ENCODE results near the gene KCNK17.

The KCNK17 gene

DNA sequence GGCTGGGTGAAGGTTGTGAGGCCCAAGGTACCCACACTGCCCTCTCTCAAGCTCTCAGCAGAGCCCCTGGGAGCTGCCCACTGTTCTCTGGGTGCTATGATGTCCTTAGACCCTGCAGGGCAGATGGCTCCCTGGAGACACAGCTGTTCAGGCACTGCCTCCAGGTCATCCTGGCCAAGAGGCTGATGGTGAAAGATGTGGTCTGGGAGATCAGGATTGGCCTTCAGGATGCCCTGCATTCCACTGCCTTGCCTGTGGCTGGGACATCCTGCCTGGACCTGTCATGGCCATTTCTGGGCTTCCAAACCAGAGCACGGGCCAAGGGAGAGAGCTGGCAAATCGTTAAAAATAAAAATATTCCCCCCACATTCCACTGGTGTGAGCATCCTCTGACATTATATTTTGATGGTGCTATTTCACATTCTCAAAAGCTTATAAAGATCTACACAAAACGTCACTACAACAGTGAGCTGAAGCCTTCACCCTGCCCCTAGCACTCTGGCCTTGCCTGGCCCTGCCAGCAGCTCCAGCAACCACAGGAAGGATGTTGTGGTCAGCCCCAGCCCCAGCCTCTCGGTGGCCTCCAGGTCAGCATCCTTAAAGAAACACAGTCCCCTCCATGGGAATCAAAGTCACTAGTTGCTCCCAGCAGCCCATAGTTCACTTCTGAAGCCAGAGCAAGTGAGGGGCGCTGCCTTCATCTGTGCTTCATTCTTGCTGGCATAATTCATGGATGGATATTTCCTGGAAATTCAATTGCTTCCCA lies 21.7 kb upstream of the KCNK17 start:
- DNase-seq: no peak

GRCh38 chr6:39333644-39334438 lies 19.6 kb upstream of the KCNK17 start:
- no peak for DNase-seq

GRCh38 chr6:39330476-39330875 lies 16.3 kb upstream of the KCNK17 start:
- peak; percentile 15 for DNase-seq

- no peak for DNase-seq
Measured at GRCh38 chr6:39330057-39330456, 15.8 kb upstream of the KCNK17 start.

- no peak for DNase-seq
Measured at GRCh38 chr6:39328066-39328465, 13.8 kb upstream of the KCNK17 start.

DNA sequence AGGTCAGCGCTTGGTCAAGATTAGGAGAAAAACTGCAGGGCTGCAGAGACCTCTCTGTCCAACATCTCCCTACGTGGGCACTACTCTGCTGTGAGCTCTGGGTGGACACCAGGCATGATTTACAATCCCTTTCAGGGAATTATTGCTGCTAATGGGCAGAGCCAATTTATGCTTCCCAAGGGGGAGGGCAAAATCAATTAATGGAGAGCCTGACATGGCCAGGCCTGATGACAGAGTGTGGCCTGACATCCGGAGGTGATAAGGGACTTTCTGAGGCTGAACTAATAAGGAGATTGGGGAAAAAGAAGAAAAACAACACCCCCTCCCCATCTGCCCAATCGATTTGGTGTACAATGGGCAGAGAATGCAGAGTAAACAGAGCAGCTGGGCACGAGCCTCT lies 13.3 kb upstream of the KCNK17 start:
- no peak for DNase-seq

- no peak for DNase-seq
Measured at GRCh38 chr6:39322306-39322850, 8.2 kb upstream of the KCNK17 start, which contains the start of gene KCNK16. Gene KCNK16 (minus strand): TSS chr6:39322702. CDS start chr6:39322540, 162 bp downstream.

DNA sequence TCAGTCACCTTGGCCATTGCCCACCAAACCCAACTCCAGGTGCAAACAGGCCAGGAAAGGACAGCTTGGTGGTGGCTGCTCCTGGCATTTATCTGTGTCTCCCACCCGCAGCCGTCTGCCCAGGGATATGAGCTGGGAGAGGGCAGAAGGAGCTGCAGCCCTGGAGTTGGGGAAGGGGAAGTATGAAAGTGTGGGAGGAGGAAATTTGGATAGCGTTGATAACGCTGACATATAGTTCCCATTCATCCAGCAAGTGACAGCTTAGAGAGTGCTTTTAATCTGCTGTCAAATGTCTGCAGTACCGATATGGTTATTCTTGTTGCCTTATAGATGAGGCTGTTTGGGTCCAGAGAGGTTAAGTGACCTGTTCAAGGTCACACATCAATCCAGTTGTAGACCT lies 7.5 kb upstream of the KCNK17 start:
- no peak for DNase-seq

DNA sequence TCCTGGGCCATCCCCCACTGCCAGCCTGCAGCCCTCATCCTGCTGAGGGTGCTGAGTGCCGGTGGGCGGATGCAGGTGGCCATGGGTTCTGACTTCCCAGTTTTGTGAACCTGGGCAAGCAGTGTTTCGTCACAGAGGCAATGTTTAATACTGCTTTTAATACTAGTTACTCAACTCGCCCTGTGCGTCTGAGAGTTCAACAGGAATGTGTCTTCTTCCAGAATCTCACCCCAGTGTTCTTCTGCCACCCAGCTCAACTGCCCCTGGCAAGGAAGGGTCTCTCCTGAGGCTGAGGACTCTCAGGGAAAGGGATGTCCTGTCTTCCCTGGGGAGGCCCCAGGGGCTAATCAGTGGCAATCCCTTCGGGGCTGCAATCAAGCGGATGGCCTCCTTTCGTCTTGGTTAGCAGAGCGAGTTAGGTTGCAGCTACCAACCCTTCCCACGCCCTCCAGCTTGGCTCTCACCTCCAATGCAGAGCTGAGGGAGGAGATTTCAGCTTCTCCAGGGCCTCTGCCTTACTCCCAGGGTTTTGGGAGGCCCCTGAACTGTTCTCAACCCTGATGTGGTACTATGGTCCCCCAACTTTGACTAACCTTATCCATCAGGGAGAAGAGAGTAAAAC lies 6.3 kb upstream of the KCNK17 start:
- no peak for DNase-seq

GRCh38 chr6:39319621-39320362 lies 5.6 kb upstream of the KCNK17 start:
- no peak for DNase-seq

DNA sequence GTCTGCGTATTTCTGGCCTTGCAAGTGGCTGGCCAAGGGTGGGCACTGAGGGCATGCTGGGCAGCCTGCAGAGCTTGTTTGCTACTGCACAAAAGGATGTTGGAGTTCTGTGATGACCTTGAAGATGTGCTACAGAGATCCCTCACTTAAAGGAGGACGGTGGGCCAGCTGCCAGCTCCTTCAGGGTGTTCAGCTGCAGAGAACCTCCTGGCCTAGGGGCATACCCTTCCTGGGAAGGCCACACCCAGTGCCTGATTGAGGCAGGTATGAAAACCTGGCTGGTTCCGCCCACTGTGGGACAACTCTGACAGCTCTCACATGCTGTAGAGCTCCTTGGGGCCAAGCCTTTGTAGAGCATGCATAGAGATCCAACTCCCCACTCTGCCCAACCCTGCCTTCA lies 3.0 kb upstream of the KCNK17 start:
- no peak for DNase-seq

- DNase-seq: no peak
Measured at GRCh38 chr6:39313526-39314272, 520 bp downstream of the KCNK17 start.

DNA sequence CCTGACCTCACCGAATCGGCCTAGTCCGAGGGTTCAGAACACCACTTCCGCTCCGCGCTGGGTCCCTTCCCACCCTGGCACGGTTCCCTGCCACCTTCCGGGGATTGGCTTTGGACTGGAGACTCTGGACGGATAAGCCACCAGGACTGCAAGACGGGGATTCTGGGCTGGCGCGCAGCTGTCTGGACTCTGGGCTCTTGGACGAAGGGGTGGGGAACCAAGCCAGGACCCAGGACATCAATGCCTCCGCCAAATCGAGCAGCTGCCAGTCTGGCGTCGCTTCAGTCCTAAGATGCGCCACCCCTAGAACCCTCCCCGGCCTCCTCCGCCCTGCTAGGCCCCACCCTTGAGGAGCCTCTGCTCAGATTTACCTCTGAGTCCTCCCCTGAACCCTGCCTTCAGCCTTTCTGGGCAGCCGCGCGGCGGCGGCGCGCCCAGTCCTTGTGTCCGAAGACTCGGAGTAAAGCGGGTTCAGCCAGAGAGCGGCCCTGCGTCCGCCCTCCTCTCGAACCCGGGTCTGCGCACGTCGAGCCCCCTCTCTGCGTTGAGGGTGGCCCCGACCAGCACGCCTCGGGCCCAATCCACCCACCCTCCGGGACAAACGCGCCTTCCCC lies 1.2 kb downstream of the KCNK17 start:
- DNase-seq: no peak

- DNase-seq: no peak
Measured at GRCh38 chr6:39310542-39310941, 3.7 kb downstream of the KCNK17 start.

DNA sequence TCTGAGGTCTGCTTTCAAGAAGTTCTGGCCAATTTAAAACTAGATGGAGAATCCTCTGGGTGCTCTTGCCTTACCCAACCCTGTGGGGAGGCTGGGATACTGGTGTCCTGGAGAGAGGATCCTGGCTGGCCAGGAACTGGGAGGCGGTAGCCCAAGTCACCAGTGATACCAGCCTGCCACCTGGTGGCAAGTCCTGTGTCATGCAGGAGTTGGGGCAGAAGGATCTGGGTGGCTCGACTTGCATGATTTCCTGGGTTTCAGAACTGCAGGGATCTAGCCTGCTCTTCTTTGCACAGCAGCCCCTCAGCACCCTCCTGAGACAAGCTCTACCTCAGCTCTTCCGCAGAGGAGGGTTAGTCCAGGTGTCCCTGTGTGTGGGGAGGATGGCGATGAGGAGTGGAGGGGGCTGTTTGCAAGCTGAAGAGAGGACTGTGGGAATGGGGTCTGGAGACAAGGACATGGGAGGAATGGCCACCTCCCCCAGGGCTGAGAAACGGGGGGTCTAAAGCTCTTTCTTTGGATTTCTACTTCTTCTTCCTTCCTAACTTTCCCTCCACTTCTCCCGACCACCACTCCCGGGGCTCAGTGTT lies 4.2 kb downstream of the KCNK17 start:
- peak; percentile 23 for DNase-seq

GRCh38 chr6:39307462-39307861 lies 6.8 kb downstream of the KCNK17 start:
- no peak for DNase-seq

DNA sequence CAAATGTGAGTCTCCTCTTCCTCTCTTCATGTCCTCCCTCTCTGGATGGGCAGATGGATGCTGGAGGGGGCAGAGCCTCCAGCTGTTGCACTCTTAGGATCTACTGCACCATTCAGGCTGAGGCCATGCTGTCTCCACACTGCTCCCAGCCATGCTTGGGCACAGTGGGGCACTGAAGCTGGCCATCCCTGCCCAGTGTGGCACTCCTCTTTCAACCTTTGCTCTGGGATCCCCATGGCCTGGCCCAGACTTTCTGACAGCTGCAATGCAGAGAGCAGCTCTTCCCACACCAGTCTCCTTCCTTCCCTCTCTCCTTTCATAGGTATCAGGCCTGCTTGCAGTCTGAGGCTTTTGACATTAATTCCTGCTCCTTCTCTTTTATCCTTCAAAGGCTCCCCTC lies 9.3 kb downstream of the KCNK17 start:
- no peak for DNase-seq

- DNase-seq: no peak
Measured at GRCh38 chr6:39303425-39304153, 10.6 kb downstream of the KCNK17 start.

DNA sequence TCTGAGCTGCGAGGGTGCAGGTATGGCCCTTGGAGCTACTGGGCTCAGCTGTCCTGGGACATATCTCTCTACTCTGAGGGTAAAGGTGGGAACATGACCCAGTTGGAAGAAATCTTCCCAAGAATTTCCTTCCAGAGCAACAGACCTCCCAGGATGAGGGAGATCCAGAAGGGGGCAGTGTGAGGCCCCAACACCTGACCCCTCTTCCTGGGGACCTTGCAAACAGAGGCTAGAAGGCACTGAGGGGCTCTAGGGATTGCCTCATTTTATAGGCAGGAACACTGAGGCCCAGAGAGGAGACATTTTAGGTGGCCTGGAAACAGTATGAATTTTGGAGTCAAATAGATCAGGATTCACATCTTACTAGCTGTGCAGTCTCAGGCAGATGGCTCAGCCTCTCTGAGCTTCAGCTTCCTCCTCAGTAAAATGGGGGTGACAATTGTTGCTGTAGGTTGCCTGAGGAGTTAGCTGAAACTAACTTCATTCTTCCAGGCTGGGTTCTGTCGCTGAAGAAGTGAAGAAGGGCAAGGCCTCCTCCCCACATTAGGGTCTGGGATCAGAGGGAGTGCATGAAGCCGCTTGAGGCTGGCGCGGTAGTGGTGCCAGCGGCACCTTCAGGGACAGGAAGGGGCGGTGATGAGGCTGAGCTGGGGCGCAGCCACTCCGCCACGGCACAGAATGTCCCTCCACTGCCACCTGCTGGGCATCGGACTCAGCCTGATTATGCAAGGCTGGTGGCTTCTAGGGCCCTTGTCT lies 11.4 kb downstream of the KCNK17 start:
- DNase-seq: peak; percentile 53

GRCh38 chr6:39302011-39302410 lies 12.2 kb downstream of the KCNK17 start:
- no peak for DNase-seq

Data from NCI-H1694 treated with DMSO at 0.1 percent for 48 hours (cell line).